Measurements from ENCODE around the gene SLC46A3. TPM values are rescaled to one million over a fixed set of nuclear protein-coding genes. Genes with fewer than 3 reads are reported as not detected.

Gene SLC46A3
- total RNA-seq, 4 donors from 2014 or later: 10.6 to 16.1 (median 13.3) TPM

GRCh38 chr13:28718196-28718542, 601 bp downstream of the SLC46A3 start:
- peak; percentile 0 for ATAC-seq (ENCODE audit: low FRiP score)
- DNase-seq (ENCODE audit: low spot score): no peak
- TF ChIP-seq CTCF (IDR thresholded peaks at IDR 0.05): no peak

GRCh38 chr13:28717170-28717569, 1.6 kb downstream of the SLC46A3 start:
- no peak for TF ChIP-seq CTCF (IDR thresholded peaks at IDR 0.05)
- DNase-seq (ENCODE audit: low spot score) (no peak), ATAC-seq (ENCODE audit: low FRiP score) (no peak)

GRCh38 chr13:28716511-28716910, 2.3 kb downstream of the SLC46A3 start:
- DNase-seq (ENCODE audit: low spot score): no peak
- ATAC-seq (ENCODE audit: low FRiP score): peak; percentile 35
- TF ChIP-seq CTCF (IDR thresholded peaks at IDR 0.05): no peak

- ATAC-seq (ENCODE audit: low FRiP score) (no peak), DNase-seq (ENCODE audit: low spot score) (no peak)
- TF ChIP-seq CTCF (IDR thresholded peaks at IDR 0.05): no peak
Measured at GRCh38 chr13:28714651-28715050, 4.1 kb downstream of the SLC46A3 start.

- ATAC-seq (ENCODE audit: low FRiP score) (no peak), DNase-seq (ENCODE audit: low spot score) (no peak)
- no peak for TF ChIP-seq CTCF (IDR thresholded peaks at IDR 0.05)
Measured at GRCh38 chr13:28710161-28710560, 8.6 kb downstream of the SLC46A3 start.

- ATAC-seq (ENCODE audit: low FRiP score) (no peak), DNase-seq (ENCODE audit: low spot score) (no peak)
- TF ChIP-seq CTCF (IDR thresholded peaks at IDR 0.05): no peak
Measured at GRCh38 chr13:28707629-28708427, 10.9 kb downstream of the SLC46A3 start.

GRCh38 chr13:28705461-28706083, 13.2 kb downstream of the SLC46A3 start:
- DNase-seq (ENCODE audit: low spot score): no peak
- ATAC-seq (ENCODE audit: low FRiP score): no peak
- TF ChIP-seq CTCF (IDR thresholded peaks at IDR 0.05): no peak
